HL-60 (cell line): ENCODE results near the gene DMRT1.

ENCODE experiments used
- DNase-seq, 2 experiments: peaks; one replicate each; pipeline ENCODE4 v3.0.0-alpha.2; 2010 to 2020; ENCODE audit warnings: low read depth in 1 of 2, low spot score in 1 of 2
- H3K27ac ChIP-seq: fragments of 250-450 bp; sonication (Bioruptor Pico); replicated peaks from 2 replicates; pipeline ENCODE4 v1.5.1; 2020; ENCODE audit warnings: mild to moderate bottlenecking, moderate library complexity
- H3K27me3 ChIP-seq: fragments of 250-450 bp; sonication (Bioruptor Pico); 2 replicates; pipeline ENCODE4 v1.5.1; 2021; ENCODE audit warnings: mild to moderate bottlenecking, moderate library complexity; ENCODE audit not compliant: insufficient read depth, poor library complexity, severe bottlenecking
- H3K4me3 ChIP-seq: replicated peaks from 2 replicates; pipeline ENCODE4 v1.5.1; 2011; ENCODE audit warnings: mild to moderate bottlenecking, control low read depth, low read length; ENCODE audit not compliant: insufficient read depth
- GABPA ChIP-seq: IDR thresholded peaks from 2 replicates; pipeline ENCODE4 v1.6.1; 2012; ENCODE audit warnings: low read depth
- POLR2AphosphoS5 ChIP-seq: IDR thresholded peaks from 2 replicates; pipeline ENCODE4 v1.6.1; 2012; ENCODE audit warnings: low read depth
- SPI1 ChIP-seq: IDR thresholded peaks from 2 replicates; pipeline ENCODE4 v1.6.1; 2012; ENCODE audit warnings: low read depth, mild to moderate bottlenecking, borderline replicate concordance
- TF ChIP-seq, protein P1 (sequence below): IDR thresholded peaks from one replicate; pipeline ENCODE4 v1.5.1; 2011; ENCODE audit warnings: low read length, control low read depth, inconsistent platforms; ENCODE audit not compliant: insufficient read depth
- TF ChIP-seq, protein P2 (sequence below): IDR thresholded peaks from 2 replicates; pipeline ENCODE4 v1.6.1; 2012; ENCODE audit warnings: low read depth; ENCODE audit not compliant: insufficient replicate concordance

The DMRT1 gene

DNA sequence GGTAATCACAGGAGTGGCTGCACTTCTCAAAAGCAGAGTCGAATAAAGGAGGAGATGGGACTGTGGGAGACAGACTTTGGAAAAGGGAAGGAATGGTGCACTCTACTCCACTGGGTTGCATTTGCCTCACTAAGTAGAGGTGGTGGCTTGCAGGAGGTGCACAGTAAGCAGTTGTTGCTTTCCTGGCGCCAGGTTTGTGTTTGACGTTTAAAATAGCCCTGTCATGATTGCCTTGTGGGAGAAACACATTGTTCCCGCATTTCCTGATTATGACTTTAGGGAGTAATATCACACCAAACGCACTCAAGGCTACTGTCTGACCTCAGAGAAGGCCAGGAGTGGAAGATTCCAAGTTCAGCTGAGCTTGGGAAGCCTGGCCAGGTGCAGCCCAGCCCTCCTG lies 36.7 kb downstream of the DMRT1 start:
- Histone ChIP-seq H3K27me3 (peaks cover 9% of the 10 kb centered on the region), H3K27ac (no peak overlapping the region), H3K4me3 (no peak overlapping the region)
- TF ChIP-seq, protein P1, sequence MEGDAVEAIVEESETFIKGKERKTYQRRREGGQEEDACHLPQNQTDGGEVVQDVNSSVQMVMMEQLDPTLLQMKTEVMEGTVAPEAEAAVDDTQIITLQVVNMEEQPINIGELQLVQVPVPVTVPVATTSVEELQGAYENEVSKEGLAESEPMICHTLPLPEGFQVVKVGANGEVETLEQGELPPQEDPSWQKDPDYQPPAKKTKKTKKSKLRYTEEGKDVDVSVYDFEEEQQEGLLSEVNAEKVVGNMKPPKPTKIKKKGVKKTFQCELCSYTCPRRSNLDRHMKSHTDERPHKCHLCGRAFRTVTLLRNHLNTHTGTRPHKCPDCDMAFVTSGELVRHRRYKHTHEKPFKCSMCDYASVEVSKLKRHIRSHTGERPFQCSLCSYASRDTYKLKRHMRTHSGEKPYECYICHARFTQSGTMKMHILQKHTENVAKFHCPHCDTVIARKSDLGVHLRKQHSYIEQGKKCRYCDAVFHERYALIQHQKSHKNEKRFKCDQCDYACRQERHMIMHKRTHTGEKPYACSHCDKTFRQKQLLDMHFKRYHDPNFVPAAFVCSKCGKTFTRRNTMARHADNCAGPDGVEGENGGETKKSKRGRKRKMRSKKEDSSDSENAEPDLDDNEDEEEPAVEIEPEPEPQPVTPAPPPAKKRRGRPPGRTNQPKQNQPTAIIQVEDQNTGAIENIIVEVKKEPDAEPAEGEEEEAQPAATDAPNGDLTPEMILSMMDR: no peak
- no peak for TF ChIP-seq GABPA
- TF ChIP-seq, protein P2, sequence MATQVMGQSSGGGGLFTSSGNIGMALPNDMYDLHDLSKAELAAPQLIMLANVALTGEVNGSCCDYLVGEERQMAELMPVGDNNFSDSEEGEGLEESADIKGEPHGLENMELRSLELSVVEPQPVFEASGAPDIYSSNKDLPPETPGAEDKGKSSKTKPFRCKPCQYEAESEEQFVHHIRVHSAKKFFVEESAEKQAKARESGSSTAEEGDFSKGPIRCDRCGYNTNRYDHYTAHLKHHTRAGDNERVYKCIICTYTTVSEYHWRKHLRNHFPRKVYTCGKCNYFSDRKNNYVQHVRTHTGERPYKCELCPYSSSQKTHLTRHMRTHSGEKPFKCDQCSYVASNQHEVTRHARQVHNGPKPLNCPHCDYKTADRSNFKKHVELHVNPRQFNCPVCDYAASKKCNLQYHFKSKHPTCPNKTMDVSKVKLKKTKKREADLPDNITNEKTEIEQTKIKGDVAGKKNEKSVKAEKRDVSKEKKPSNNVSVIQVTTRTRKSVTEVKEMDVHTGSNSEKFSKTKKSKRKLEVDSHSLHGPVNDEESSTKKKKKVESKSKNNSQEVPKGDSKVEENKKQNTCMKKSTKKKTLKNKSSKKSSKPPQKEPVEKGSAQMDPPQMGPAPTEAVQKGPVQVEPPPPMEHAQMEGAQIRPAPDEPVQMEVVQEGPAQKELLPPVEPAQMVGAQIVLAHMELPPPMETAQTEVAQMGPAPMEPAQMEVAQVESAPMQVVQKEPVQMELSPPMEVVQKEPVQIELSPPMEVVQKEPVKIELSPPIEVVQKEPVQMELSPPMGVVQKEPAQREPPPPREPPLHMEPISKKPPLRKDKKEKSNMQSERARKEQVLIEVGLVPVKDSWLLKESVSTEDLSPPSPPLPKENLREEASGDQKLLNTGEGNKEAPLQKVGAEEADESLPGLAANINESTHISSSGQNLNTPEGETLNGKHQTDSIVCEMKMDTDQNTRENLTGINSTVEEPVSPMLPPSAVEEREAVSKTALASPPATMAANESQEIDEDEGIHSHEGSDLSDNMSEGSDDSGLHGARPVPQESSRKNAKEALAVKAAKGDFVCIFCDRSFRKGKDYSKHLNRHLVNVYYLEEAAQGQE: no peak
- no peak for TF ChIP-seq POLR2AphosphoS5
- no peak for TF ChIP-seq SPI1
- DNase-seq: no peak

DNA sequence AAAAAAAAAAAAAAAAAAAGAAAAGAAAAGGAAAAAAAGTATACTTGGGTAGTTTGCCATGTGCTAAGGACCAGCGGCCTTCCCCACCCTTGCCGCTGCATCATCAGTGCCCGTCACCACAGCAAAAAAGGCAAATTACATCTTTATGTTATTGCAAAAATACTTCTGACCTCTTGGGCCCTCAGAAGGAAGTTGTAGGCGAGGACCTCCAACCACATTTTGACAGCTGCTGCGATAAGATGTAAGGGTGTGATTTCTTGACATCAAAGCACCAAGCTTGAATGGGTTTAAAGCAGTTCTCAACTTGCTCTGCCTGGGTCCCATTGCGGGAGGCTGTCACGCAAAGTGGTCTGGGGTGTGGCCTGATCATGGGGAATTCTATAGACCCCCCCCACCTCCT lies 39.2 kb downstream of the DMRT1 start:
- no peak for DNase-seq
- no peak for TF ChIP-seq GABPA
- no peak for TF ChIP-seq POLR2AphosphoS5
- TF ChIP-seq, protein P2: no peak
- TF ChIP-seq SPI1: no peak
- TF ChIP-seq, protein P1: no peak
- H3K4me3 ChIP-seq: no peak overlapping the region
- H3K27me3 ChIP-seq: peaks cover 9% of the 10 kb centered on the region
- no peak overlapping the region for H3K27ac ChIP-seq

DNA sequence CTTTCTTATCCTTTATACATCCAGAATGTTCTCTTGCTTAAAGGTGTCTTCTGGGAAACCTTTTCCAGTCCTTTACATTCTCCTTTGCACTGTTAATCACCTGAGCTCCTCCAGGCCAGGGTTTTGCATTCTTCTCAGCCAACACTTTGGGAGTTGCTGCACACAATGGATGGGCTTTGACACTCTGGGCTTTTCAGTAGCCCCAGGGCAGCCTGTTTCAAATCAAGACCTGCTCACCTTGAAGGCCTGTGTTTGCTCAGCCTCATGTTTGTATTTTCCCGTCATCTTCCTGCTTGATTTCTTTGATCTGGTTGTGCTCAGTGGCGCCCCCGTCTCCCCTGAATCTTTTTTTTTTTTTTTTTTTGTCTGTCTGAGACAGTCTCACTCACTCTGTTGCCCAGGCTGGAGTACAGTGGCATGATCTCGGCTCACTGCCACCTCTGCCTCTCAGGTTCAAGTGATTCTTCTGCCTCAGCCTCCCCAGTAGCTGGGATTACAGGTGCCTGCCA lies 41.0 kb downstream of the DMRT1 start:
- DNase-seq: no peak
- Histone ChIP-seq H3K4me3 (no peak overlapping the region), H3K27me3 (peaks cover 9% of the 10 kb centered on the region), H3K27ac (no peak overlapping the region)
- TF ChIP-seq, protein P1: no peak
- no peak for TF ChIP-seq POLR2AphosphoS5
- TF ChIP-seq SPI1: no peak
- TF ChIP-seq, protein P2: no peak
- no peak for TF ChIP-seq GABPA
